Myocyte (in vitro differentiated cells): ENCODE results near the gene RSRC1. TPM values are rescaled to one million over a fixed set of nuclear protein-coding genes. Genes with fewer than 3 reads are reported as not detected.
A peak's percentile ranks its signal among the peaks of the same experiment; 100 is the strongest.
"Not testable (repeated sequence)": the region's sequence is repeated elsewhere in the genome, so short reads cannot be mapped to it uniquely, and the experiment has no call there.

Source experiments
- DNase-seq: peaks from one replicate; pipeline ENCODE4 v3.0.0-alpha.2; 2012; ENCODE audit warnings: low read depth
- total RNA-seq: library from RNA; depleted of rRNA; stranded (reverse); fragments of >200 nt; gene quantifications from 2 replicates; pipeline ENCODE4 v1.2.3, GENCODE V29; 2014

RSRC1 gene
- total RNA-seq, 1 donor from 2014 or later: 29.0 TPM

DNA sequence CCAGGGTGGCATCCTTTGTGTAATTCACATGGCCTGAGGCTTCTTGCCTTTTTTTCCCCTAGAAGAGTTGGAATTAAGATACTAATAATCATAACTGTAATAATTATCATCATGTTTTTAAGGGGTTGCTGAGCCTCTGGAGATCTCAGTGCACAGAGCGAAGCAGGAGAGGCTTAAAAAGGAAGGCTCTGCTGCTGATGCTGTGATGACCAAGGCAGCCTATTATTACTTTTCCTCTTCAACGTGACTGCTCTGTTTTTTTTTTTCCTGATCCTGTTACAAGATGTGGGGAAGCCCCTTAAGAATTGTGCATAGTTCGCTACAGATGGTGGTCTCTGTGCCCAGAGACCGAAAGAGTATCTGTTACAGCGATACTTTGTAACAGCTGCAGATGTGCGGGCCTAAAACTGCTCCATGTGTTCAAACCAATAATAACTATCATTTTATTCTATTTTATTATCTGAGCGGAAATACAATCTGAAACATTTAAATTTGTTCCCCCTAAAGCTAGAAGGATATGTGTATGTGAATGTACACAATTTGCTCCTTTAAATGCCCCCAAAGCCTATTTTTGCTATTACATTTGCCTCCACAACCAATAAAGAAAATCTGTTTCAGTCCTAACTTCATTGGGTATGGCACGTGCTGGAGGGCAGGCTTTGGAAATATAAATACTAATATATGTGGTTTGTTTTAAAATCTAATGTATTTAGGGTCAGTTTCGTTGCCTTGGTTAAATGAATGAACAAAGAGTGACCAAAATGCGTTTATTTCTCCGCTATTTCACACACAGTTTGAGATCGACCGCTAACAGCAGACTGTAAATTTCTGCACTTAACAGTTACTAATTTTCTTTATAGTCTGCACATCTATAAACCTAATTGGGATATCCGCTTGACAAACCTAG lies 8.3 kb upstream of the RSRC1 start:
- DNase-seq: no peak

DNA sequence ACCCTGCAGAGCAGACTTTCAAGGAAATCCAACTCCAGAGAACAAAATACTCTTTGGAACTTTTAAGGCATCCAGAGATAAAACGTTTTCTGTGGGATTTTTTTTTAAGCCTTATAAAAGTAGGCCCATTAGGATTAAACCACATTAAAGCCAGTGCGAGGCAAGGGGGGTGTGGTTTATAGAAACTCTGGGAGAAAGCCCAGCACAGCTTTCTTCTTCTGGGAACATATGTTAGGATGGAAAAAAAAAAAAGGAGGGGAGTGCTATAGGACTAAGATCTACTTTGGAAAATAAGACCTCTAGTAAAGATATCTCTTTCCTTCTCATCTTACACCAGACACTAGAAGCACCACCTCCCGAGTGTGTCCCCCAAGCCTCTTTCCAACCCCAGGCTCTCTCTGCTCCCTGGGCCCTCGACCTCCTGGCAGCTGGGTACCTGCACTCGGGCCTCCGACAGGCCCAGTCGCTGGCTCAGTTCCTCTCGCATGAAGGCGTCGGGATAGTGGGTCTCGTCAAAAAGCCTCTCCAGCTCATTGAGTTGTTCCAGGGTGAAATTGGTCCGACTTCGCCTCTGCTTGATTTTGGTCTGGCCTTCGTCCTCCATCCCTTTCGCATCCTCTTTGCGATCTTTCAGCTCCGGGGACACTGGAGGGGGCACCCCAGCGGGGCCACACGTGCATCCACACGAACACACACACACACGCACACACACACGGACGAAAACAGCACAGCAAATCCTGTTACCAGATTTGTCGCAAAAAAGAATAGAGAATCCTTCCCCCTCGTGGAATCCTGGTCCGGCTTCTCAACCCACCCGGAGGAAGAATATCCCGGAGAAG lies 7.4 kb upstream of the RSRC1 start:
- DNase-seq: no peak

DNA sequence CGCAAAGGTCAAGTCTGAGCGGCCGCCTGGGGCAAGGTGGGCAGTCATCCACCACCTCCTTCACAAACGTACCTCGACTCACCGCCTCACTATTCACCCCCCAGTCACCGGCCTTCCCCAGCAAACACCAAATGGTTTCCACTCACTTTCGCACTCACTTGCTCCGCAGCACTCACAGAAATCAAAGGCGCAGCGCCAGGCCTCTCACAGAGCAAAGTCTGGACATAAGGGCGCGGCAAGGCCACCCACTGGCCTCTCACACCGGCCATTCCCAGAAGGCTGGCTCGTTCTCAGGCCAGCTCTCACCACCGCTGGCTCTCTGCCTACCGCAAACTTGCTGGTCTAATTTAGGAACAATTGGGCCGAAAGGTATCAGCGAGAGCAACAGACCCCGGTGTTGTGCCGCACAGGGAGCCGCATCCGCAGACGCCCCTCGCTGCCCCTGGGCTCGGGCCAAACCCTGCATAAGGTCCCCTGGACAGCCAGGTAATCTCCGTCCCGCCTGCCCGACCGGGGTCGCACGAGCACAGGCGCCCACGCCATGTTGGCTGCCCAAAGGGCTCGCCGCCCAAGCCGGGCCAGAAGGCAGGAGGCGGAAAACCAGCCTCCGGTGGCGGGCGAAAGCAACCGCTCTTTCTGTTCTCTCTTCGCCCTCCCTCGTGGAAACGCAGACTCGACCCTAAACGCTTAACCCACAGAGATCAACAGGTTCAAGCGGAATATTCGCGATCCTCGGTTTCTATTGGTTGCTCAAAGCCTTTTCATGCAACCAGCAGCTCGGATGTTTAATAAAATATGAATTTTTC lies 6.6 kb upstream of the RSRC1 start:
- DNase-seq: no peak

DNA sequence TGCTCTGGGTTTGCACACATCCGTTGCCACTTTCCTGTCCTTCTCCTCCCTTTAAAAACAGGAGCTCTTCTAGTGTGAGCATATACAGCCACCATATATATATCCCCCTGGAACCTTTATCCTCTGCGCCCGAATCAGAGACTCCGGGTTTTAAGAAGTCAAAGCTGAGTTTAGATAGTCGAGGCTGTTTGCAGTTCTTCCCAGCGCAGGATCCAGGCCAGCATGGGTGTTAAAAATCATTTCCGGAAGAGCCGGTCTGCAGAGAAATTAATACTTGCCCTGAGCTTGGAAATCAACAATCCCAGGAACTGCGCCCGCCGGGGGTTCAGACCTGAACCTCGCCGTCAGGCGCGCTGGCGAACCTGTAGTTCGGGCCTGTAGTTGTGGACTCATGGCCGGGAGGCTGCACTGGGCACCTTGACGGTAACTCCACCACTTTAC lies 6.0 kb upstream of the RSRC1 start:
- no peak for DNase-seq

DNA sequence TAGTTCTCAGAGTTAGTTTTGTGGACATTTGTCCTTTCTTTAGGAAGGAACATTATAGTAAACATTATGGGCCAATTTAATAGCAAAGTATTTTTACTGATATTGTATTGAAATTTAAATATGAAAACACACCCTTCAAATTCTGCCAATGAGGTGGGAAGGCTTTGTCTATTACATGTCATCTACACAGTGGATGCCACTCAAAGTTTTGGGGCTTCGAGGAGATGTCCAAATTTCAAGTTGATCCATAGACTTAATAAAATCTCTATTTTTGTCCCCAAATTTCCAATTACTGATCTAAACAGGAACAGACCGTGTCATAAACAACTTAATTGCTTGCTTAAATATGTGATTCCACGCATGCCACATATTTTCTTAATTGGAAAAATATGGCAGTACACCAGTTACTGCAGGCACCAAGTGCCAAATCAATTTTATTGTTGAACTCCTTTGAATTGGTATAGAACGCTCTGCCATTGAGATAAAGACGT lies 5.4 kb upstream of the RSRC1 start:
- no peak for DNase-seq

DNA sequence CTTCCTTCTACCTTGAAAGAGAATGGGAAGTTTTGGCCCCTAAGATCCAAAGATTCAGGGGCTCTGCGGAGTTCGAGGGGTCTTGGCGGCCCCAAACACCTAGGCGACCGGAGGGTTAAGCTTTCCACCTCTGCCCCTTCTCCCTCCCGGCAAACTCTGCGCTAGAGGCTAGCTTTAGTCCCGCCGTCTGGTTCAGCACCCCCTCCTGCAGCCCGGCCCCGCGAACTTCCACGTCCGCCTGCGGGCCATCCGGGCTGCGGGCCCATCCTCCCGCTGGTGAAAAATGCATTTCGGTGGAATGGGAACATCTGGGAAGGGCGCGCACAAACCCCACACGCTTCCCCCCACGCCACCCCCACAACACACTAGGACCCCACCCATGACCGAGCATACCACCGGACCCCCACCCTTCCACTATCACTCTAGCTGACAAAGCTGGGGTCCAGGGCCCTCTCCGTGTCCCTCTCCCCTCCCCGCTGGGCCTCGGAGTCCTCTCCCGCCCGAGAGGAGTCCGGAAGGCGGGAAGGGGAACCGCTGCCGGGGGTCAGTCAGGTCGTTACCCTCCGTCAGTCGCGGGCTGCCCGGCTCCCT lies 4.7 kb upstream of the RSRC1 start:
- DNase-seq: peak; percentile 25

DNA sequence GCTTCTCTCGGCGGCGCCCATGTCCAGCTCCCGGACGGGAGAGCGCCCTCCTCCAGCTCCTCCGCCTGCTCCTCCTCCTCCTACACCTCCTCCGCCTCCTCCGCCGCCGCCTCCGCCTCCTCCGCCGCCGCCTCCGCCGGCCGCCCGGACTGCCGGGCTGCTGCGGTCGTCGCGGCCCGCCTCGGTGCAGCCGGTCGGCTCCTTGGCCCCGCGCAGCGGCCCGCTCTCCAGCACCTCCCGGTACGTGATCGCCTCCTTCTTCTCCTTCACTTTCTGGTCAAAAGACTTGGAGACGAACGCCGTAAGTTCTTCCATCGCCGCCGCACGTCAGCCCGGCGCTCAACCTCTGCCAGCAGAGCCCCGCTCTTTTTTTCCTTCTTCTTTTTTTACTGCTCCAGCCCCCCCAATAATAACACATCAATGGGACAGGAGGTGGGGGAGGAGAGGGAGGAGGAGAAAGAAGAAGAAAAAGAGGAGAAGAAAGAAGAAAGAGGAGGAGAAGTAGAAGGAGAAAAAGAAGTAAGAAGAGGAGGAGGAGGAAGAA lies 4.1 kb upstream of the RSRC1 start:
- DNase-seq: peak; percentile 60

DNA sequence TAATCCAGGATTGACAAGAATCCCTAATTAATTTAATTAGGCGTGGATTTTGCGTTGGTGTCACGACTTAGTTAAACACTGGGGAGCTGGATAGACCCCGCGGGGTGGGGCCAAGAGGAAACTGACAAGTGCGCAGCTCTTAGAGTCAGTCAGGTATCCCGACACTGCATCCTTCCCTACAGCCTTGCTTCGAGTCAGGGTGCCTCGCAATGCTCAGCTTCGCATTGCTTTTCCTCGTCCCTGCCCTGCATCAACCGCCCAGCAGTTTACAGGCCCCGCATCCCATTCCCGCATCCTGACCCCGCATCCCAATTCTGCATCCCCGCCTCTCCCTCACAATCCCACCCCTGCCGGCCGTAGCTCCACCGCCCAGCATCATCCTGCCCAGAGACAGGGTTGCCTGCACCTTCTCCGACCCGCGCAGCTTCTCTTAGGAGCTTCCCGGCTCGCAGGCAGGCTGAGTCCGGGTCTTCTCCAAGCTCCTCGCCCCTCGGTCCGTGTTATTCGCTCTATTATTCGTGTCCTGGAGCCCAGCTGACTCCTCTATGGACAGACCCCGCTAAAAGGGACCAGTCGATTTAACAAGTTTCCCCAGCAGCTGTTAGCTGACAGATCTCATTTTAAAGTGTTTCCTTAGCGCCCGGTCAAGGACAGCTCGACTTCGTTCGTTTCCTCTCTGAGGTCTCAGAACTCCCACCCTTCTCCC lies 3.0 kb upstream of the RSRC1 start:
- peak; percentile 28 for DNase-seq

DNA sequence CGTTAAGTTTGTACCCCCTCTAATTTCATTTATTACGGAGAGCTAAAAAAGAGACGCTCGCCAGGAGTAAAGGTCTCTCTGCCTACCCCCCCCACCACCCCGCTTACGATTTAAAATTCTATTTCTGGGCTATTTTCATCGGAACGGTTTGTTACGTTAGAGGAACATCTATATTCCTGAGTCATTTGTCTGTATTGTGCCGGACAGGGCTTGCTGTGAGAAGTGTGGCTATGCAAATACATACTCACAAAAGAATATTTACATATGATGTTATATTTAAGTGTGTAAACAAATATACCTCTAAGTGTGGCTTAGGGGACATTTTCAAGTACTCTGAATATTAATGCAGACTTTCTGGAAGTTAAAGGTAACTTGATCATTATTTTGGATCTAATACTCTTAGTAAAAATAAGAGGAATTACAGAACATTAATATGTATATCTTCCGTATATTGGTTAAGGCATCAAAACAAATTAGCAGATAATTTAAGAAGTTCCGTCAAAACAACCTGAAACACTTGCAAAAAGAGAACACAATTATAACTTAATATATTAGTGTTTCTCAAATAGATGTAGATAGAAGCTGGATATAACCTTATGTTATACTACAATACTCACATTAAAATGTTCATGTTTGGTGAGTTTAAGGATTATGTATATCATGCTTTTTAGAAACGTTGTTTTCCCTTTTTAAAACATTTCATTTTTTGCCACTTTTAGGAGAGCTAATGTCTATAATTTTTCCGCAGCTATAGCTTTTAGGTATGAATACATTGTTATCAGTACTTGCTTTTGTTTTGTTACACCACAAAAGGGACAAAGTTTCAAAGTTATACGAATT lies 2.1 kb upstream of the RSRC1 start:
- DNase-seq: no peak

DNA sequence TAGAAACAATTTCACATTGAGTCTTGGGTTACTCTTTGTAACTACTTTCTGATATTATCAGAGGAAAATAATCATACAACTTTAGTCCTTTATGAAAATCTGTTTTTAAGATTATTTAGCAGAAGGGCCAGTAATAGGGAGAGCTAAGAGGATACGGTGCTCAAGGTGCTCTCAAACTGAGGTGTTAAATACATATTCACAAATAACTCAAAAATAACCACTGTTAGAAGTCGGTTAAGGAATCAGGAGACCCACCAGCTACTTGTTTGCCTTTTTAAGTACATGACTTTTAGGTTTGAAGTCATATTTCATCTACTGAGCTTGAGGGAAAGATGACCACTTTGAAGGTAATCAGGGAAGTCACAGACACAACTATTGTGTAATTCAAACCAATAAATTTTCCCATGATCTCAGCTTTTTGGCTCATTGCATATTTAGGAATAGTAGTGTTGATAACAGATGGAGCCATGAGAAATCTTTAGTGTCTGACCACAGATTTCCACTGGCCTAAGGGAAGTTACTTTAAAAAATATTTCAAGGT lies 1.4 kb upstream of the RSRC1 start:
- no peak for DNase-seq

DNA sequence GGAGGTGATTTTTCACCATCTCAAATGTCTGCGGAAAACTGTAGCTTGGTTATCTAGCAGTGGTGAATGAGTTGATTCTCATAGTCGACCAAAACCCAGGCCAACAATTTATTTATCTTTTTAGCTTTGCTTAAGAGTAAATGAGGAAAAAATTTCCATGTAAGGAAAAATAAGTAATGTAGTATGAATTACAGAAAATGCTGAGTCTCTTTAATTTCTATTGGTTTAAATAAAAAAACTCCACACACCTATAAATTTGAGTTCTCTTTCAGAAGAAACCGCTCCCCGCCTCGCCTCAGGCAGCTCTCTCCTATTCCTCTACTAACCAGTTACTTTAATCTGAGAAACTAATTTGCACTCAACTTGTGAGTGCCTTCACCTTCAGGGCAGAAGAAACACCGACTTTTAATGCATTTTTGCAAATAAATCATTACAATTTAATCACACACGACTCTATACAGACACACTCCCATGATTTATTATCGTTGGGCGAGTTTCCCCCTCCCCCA lies 540 bp upstream of the RSRC1 start:
- DNase-seq: no peak

DNA sequence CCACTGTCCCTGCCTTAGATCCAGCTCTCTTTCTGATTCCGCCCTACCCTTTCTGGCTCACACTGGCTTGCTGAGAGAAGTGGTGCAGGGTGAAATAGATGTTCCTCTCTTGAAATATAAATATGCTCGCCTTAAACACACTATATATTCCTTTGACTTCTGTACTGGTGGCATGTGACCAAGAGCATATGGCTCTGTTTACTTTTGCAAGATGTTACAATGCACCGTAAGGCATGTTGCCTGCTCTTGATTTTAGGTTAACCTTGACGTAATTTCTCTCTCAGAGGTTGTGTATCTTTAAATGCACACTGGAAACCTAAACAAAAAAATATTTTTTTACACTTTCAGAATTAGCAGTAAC lies 749 bp downstream of the RSRC1 start:
- DNase-seq: no peak

DNA sequence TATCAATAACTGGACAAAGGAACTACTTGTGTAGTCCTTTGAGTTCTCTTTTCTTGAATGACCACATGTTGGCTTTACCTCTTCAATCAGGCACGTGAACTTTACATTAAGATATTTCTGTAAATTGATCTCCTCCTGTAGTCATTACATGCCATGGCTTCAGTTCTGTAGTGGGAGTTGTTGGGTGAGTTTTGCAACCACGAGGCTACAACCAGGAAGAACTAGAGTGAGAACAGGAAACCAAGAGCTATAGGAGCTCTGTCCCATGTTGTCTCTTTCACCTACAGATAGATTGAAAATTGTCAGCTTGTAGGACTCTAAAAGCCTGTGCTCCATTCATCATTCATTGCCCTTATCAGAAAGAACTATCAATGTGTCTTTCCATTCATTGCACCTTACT lies 2.0 kb downstream of the RSRC1 start:
- DNase-seq: no peak

DNA sequence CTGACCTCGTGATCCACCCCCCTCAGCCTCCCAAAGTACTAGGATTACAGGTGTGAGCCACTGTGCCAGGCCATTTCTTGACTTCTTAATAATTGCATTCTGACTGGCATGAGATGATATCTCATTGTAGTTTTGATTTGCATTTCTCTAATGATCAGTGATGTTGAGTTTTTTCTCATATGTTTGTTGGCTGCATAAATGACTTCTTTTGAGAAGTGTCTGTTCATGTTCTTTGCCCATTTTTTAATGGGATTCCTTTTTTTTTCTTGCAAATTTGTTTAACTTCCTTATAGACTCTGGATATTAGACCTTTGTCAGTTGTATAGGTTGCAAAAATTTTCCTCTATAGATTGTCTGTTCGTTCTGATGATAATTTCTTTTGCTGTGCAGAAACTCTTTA lies 3.7 kb downstream of the RSRC1 start:
- not testable (repeated sequence) for DNase-seq

DNA sequence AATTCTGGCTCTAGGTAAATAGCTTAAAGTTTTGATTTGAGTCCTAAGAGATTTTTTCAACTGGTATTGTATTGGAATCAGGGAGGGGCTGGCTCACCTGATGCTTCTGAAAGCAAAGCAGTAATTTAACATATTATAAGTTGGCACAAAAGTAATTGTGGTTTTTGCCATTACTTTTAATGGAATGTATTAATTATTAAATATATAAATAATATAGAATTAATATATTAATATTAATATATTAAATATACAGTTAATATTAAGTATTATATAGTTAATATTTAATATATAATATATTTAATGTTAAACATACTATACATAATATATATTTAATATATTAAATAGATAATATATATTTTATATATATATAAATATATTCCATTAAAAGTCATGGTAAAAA lies 10.4 kb downstream of the RSRC1 start:
- no peak for DNase-seq

DNA sequence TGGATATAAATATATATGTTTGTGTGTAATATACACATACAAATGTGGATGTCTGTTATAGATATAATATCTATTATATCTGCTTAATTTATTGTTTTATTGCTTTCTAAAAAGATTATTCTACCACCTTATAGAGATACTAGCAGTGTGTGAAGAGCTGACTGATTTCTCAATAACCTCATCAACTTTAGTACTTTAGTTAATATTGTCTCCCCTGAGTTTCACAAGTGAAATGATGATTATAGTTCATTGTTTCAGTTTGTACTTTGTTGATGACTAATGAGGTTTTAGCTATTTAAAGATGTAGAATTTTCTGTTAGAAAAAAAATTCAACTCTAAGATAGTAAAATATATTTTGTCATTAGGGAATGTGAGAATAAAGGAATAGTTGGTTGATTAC lies 11.4 kb downstream of the RSRC1 start:
- no peak for DNase-seq

DNA sequence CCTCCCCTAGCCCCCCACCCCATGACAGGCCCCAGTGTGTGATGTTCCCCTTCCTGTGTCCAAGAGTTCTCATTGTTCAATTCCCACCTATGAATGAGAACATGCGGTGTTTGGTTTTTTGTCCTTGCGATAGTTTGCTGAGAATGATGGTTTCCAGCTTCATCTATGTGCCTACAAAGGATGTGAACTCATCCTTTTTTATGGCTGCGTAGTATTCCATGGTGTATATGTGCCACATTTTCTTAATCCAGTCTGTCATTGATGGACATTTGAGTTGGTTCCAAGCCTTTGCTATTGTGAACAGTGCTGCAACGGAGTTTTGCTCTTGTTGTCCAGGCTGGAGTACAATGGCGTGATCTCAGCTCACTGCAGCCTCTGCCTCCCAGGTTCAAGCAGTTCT lies 12.8 kb downstream of the RSRC1 start:
- DNase-seq: not testable (repeated sequence)
